Measurements from ENCODE around the gene LY9.

- TF ChIP-seq, protein P1, sequence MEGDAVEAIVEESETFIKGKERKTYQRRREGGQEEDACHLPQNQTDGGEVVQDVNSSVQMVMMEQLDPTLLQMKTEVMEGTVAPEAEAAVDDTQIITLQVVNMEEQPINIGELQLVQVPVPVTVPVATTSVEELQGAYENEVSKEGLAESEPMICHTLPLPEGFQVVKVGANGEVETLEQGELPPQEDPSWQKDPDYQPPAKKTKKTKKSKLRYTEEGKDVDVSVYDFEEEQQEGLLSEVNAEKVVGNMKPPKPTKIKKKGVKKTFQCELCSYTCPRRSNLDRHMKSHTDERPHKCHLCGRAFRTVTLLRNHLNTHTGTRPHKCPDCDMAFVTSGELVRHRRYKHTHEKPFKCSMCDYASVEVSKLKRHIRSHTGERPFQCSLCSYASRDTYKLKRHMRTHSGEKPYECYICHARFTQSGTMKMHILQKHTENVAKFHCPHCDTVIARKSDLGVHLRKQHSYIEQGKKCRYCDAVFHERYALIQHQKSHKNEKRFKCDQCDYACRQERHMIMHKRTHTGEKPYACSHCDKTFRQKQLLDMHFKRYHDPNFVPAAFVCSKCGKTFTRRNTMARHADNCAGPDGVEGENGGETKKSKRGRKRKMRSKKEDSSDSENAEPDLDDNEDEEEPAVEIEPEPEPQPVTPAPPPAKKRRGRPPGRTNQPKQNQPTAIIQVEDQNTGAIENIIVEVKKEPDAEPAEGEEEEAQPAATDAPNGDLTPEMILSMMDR (IDR thresholded peaks at IDR 0.05), result no peak
- no peak for TF ChIP-seq POLR2A (IDR thresholded peaks at IDR 0.05)
Measured at GRCh38 chr1:160866001-160866694, 70.2 kb downstream of the LY9 start.
